ENCODE results near the gene PCLO.

Gene PCLO

DNA sequence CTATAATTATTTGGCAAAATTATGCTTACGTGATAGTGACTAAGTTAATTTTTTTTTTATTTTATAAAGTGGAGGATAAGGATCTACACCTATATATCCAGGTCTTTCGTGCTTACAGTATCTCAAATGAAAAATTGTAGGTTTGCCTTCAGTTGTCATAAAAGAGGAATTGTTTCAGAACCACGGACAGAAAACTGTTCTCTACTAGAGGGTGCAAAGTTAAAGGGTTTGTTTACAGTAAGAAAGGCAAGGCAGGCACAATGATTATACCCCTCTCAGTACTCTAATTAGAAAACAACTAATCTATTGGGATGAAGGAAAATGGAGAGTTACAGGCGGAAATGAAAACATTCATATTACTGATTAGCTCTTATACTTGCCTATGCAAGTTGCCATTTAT is 1.5 kb downstream of the PCLO start:
- H3K27me3 ChIP-seq, result no peaks in the 10 kb centered on the region
- TF ChIP-seq, protein P1, sequence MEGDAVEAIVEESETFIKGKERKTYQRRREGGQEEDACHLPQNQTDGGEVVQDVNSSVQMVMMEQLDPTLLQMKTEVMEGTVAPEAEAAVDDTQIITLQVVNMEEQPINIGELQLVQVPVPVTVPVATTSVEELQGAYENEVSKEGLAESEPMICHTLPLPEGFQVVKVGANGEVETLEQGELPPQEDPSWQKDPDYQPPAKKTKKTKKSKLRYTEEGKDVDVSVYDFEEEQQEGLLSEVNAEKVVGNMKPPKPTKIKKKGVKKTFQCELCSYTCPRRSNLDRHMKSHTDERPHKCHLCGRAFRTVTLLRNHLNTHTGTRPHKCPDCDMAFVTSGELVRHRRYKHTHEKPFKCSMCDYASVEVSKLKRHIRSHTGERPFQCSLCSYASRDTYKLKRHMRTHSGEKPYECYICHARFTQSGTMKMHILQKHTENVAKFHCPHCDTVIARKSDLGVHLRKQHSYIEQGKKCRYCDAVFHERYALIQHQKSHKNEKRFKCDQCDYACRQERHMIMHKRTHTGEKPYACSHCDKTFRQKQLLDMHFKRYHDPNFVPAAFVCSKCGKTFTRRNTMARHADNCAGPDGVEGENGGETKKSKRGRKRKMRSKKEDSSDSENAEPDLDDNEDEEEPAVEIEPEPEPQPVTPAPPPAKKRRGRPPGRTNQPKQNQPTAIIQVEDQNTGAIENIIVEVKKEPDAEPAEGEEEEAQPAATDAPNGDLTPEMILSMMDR (IDR thresholded peaks at IDR 0.05; ENCODE audit: low read depth, low read length), result no peak
- H3K4me1 ChIP-seq, result no peaks in the 10 kb centered on the region; the same call in 1 of the 2 replicates
- peak overlapping the region; percentile 93 for H3K4me3 ChIP-seq (ENCODE audit: low read depth, low read length)
- DNase-seq, result no peak
- no peaks in the 10 kb centered on the region for H3K9me3 ChIP-seq
- 0 out of 2 replicates have a peak, but pooled peaks cover 3% of the 10 kb centered on the region for H3K36me3 ChIP-seq

DNA sequence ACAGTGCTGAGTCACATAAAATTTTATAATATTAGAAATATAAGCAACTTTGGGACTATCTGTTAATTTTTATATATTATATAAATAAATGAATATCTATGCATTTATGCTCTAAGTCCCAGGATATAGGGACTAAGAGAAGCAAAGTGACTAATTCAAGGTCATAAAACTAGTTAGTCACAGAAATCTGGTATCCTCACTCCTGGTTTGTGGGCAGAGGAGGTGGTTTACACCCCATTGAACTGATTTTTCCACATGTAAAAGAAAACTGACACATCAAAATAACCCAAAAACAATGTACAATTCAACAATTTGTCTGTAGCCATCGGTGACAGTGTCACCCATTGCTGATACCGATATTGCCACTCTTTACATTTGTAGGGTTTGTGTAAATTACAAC is 3.0 kb downstream of the PCLO start:
- H3K4me1 ChIP-seq, result no peaks in the 10 kb centered on the region; the same call in 1 of the 2 replicates
- peaks cover 13% of the 10 kb centered on the region for H3K36me3 ChIP-seq
- no peaks in the 10 kb centered on the region for H3K9me3 ChIP-seq
- TF ChIP-seq, protein P1 (IDR thresholded peaks at IDR 0.05; ENCODE audit: low read depth, low read length), result no peak
- no peak for DNase-seq
- no peaks in the 10 kb centered on the region for H3K27me3 ChIP-seq
- H3K4me3 ChIP-seq (ENCODE audit: low read depth, low read length), result no peak overlapping the region

DNA sequence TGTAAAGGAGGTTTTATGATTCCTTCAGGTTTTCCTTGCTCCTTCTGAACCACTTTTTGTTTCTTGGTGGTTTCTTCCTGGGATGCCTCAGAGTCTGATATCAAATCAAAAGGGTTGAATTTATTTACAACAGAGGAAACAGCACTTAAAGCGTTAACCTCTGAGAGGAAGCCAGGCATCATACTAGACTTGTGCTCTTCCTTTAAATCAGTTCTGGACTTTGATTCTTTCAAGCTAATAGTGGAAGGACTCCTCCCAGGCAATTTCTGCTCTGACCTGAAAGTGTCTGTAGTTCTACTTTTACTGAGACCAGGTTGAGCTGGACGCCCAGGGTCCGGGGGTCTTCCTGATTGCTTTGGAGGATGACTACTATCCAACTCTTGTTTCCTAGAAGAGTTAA is 6.7 kb downstream of the PCLO start:
- Histone ChIP-seq H3K4me1 (peaks cover 8% of the 10 kb centered on the region; the same call in 1 of the 2 replicates), H3K9me3 (no peaks in the 10 kb centered on the region), H3K36me3 (peaks cover 16% of the 10 kb centered on the region), H3K27me3 (no peaks in the 10 kb centered on the region), H3K4me3 (ENCODE audit: low read depth, low read length) (no peak overlapping the region)
- TF ChIP-seq, protein P1 (IDR thresholded peaks at IDR 0.05; ENCODE audit: low read depth, low read length), result no peak
- no peak for DNase-seq

DNA sequence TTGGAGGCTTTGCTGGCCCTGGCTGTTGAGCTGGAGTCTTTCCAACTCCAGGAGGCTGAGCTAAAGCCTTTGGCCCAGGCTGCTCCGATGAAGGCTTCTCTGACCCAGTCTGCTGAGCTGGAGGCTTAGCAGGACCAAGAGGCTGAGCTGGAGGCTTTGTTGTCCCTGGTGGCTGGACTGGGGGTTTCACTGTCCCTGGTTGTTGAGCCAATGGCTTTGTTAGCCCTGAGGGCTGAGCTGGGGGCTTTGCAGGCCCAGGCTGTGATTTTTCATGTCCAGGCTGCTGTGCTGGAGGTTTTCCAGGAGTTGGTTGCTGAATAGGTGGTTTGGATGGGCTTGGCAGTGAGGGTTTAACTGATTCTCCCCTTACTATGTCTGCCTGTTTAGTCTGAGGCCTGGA is 7.3 kb downstream of the PCLO start:
- Histone ChIP-seq H3K27me3 (no peaks in the 10 kb centered on the region), H3K4me1 (peaks cover 8% of the 10 kb centered on the region; the same call in 1 of the 2 replicates), H3K4me3 (ENCODE audit: low read depth, low read length) (no peak overlapping the region), H3K36me3 (peaks cover 22% of the 10 kb centered on the region), H3K9me3 (no peaks in the 10 kb centered on the region)
- TF ChIP-seq, protein P1 (IDR thresholded peaks at IDR 0.05; ENCODE audit: low read depth, low read length), result peak; percentile 15
- DNase-seq, result peak; percentile 46

DNA sequence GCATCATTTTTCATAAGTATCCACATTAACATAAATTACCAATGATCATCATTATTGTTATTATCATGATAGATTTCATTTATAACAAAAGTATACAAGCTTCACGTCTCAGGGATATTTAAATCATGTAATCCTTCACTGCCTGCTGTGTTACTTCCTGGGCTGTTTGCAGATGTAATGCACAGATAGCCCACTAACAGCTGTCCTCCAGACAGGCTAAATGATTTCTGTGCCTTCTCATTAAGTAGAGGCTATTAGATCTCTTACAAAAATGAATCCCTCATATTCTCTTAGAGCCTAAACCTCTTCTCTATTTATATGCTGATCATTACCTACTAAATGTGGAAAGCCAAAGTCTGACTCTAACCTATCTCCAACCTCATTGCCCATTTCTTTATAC is 9.3 kb downstream of the PCLO start:
- TF ChIP-seq, protein P1 (IDR thresholded peaks at IDR 0.05; ENCODE audit: low read depth, low read length), result no peak
- no peaks in the 10 kb centered on the region for H3K9me3 ChIP-seq
- H3K27me3 ChIP-seq, result no peaks in the 10 kb centered on the region
- peaks cover 25% of the 10 kb centered on the region for H3K36me3 ChIP-seq
- peaks cover 8% of the 10 kb centered on the region; the same call in 1 of the 2 replicates for H3K4me1 ChIP-seq
- DNase-seq, result peak; percentile 46
- no peak overlapping the region for H3K4me3 ChIP-seq (ENCODE audit: low read depth, low read length)

DNA sequence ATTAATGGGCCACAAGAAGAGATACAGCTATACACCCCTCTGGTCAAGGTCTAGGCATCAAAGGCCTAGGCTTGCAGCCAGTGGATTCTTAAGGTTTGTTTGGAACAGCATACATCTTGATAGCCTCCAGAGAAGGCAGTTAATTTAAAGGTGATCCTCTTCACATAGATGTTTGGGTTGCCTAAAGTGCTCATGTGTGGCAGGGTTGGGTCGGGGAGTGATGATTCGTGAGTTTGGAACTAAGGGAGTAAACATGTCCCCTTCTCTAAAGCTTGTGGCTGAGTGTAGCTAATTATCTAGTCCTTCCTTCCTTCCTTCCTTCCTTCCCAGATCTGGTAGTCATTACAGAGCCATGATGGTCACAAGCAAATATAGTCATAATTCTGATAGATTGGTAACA is 12.4 kb downstream of the PCLO start:
- Histone ChIP-seq H3K9me3 (no peaks in the 10 kb centered on the region), H3K36me3 (peaks cover 18% of the 10 kb centered on the region), H3K4me1 (peaks cover 8% of the 10 kb centered on the region; the same call in 1 of the 2 replicates), H3K27me3 (no peaks in the 10 kb centered on the region), H3K4me3 (ENCODE audit: low read depth, low read length) (no peak overlapping the region)
- TF ChIP-seq, protein P1 (IDR thresholded peaks at IDR 0.05; ENCODE audit: low read depth, low read length), result no peak
- no peak for DNase-seq

Measured in BE2C (cell line).